Activated CD4-positive, alpha-beta T cell treated with anti-CD3 and anti-CD28 coated beads, Interleukin-2, amount 50 U/mL, for 16 hours (primary cell): ENCODE data around the gene CTNNA1.

Source experiments
- DNase-seq: peaks from one replicate; pipeline ENCODE4 v3.0.0-alpha.2; 2020

CTNNA1 gene

GRCh38 chr5:138974227-138975063, 221.2 kb downstream of the CTNNA1 start:
- DNase-seq = no peak

DNA sequence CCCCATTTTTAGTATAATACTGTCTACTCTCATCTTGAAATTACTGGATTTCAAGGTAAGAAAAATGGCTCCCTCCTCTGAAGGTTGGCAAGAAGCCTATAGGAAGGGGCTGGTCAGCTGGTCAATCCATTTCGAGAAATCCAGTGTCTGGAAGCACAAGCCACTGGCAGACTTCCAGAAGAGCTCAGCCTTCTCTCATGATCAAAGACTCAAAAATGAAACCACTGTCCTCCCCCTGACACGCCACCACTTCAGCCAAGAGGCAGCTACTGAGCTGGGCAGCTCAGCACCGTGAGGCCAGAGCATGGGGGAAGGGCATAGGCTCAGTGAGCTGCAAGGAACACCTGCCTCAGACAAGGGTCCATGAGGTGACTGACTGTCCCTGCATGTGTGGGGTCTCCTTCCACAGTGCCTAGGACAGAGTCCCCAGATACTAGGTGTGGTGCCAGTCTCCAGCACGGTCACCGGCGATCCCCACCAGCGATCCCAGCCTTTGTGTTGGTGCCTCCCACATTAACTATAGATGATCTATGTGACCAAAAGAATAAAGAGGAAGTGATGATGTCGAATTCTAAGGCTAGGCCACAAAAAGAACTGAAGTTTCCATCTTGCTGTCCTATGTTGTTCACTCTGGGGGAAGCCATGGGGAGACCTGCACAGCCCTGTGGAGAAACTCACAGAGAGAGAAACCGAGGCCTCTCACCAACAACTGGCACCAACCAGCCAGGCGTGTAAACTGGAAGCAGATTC, 222.0 kb downstream of the CTNNA1 start:
- DNase-seq = no peak

DNA sequence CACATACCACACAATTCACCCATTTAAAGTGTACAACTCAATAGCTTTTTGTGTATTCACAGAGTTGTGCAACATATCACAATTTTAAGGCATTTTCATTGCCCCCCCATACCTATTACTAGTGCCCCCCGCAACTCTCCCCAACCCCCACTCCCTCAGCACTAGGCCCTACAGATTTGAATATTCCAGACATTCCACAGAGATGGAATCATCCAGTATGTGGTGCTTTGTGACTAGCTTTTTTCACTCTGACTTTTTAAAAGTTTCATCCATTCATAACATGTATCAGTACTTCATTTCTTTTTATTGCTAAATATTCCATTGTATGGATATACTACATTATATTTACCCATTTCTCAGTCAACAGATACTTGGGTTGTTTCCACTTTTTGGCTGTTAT, 224.9 kb downstream of the CTNNA1 start:
- no peak for DNase-seq

DNA sequence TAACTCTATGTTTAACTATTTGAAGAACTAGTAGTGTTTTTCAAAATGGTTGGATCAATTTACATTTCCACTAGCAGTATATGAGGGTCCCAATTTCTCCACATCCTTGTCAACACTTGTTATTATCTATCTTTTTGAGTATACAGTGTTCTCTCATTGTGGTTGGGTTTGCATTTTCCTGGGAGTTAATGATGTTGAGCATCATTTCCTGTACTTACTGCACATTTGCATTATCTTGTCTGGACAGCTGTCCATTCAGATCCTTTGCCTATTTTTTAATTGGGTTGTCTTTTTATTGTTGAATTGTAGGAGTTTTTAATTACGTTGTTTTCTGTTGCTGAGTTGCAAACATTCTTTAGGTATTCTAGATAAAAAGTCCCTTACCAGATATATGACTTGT, 225.4 kb downstream of the CTNNA1 start:
- DNase-seq = no peak

GRCh38 chr5:138979684-138980280, 226.6 kb downstream of the CTNNA1 start:
- peak; percentile 50 for DNase-seq

- no peak for DNase-seq
Measured at GRCh38 chr5:138980441-138980840, 227.2 kb downstream of the CTNNA1 start.

- DNase-seq = no peak
Measured at GRCh38 chr5:138981131-138981530, 227.9 kb downstream of the CTNNA1 start.

- DNase-seq = peak; percentile 6
Measured at GRCh38 chr5:138981586-138981985, 228.4 kb downstream of the CTNNA1 start.

DNA sequence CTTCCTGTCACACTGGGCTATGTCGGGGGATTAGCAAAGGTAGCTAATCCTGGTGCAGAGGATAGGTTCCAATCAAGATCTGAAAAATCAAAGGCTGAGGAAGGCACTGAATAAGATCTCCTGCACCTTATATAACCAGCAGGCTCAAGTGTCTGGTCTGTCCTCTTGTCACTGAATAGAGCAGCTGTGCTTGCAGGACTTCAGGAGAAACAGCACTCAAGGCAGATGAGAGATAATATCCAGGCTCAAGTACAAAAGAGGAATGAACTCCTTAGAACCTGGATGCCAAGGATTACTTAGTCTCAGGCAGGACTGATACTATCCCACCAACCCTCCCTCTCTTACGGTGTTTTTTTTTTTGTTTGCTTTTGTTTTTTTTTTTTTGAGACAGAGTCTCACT, 230.8 kb downstream of the CTNNA1 start:
- DNase-seq = no peak
